MCF 10A (cell line): ENCODE measurements around the gene CNN2. TPM values are rescaled to one million over a fixed set of nuclear protein-coding genes. Genes with fewer than 3 reads are reported as not detected.

Experiments
- BruUV-seq: library from RNA; stranded (reverse); fragments of 400-500 nt; replicated peaks from 2 replicates; lab custom pipeline; 2021; lab: Mats Ljungman, UMichigan
- CTCF ChIA-PET: fragments of 300-600 bp; sonication (Branson Sonifier 250); formaldehyde crosslinking; extraction: SDS; loops from one replicate; lab custom pipeline; 2021; ENCODE audit warnings: antibody characterized with exemption, inconsistent platforms; lab: Yijun Ruan, JAX
- POLR2A ChIA-PET: fragments of 300-600, 350-650 bp; sonication (Branson Sonifier 250); formaldehyde crosslinking; extraction: SDS; loops from one replicate; lab custom pipeline; 2020; ENCODE audit warnings: antibody characterized with exemption, inconsistent platforms; lab: Yijun Ruan, JAX
- DNase-seq: peaks from one replicate; pipeline ENCODE4 v3.0.0-alpha.2; 2018; ENCODE audit not compliant: unreplicated experiment
- H3K27ac Mint-ChIP-seq: one replicate; pipeline ENCODE4 v1.8.0; 2022; ENCODE audit warnings: mild to moderate bottlenecking, low read depth, mixed read lengths; ENCODE audit not compliant: unreplicated experiment
- H3K27me3 Mint-ChIP-seq: one replicate; pipeline ENCODE4 v1.8.0; 2022; ENCODE audit warnings: mixed read lengths; ENCODE audit not compliant: insufficient read depth, unreplicated experiment
- H3K36me3 Mint-ChIP-seq: one replicate; pipeline ENCODE4 v1.8.0; 2022; ENCODE audit warnings: mild to moderate bottlenecking, moderate library complexity, mixed read lengths; ENCODE audit not compliant: insufficient read depth, unreplicated experiment
- H3K4me1 Mint-ChIP-seq: one replicate; pipeline ENCODE4 v1.8.0; 2022; ENCODE audit warnings: mixed read lengths; ENCODE audit not compliant: insufficient read depth, unreplicated experiment
- H3K4me3 Mint-ChIP-seq: one replicate; pipeline ENCODE4 v1.8.0; 2022; ENCODE audit warnings: mild to moderate bottlenecking, moderate library complexity, mixed read lengths; ENCODE audit not compliant: unreplicated experiment
- H3K9me3 Mint-ChIP-seq: one replicate; pipeline ENCODE4 v1.8.0; 2022; ENCODE audit warnings: mixed read lengths; ENCODE audit not compliant: unreplicated experiment
- CTCF ChIP-seq: fragments of 200-600 bp; IDR thresholded peaks from one replicate; pipeline ENCODE4 v1.8.0; 2022; ENCODE audit warnings: antibody characterized with exemption, mild to moderate bottlenecking; ENCODE audit not compliant: unreplicated experiment
- intact Hi-C: fragments of 100-400 bp; cut with micrococcal nuclease; formaldehyde crosslinking; loops from 2 replicates; pipeline ENCODE4 v1.14.1; 2022
- total RNA-seq: library from RNA; stranded (reverse); gene quantifications from 2 replicates; pipeline ENCODE4 v1.2.3, GENCODE V29; 2022

Gene CNN2
- total RNA-seq, 1 experiment from 2014 or later, result 166 TPM

DNA sequence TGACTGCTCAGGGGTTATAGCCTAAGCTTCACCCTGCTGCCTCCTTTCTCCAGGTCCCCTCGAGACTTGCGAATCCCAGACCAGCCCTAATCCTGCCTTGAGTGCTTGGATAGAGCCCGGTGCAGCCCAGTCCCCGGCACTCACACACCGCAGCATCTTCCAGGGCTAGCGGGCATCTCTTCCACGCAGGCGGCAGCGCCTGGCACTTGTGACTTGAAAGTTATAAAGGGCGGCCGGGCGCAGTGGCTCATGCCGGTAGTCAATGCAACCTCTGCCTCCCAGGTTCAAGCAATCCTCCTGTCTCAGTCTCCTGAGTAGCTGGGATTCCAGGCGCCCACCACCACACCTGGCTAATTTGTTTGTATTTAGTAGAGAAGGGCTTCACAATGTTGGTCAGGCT, 40.3 kb upstream of the CNN2 start:
- Mint-ChIP-seq H3K36me3 (peaks cover 41% of the 10 kb centered on the region), H3K27me3 (no peaks in the 10 kb centered on the region), H3K27ac (no peak overlapping the region), H3K9me3 (no peaks in the 10 kb centered on the region), H3K4me3 (no peak overlapping the region), H3K4me1 (peaks cover 11% of the 10 kb centered on the region)
- DNase-seq, result no peak
- ChIA-PET CTCF (interaction anchor here (5.6 kb wide), 1 partner anchor 63 kb away, joined by 83 read pairs; no protein-coding TSS in a partner anchor), POLR2A (interaction anchor here (0.6 to 2.8 kb wide), 3 partner anchors 11 to 131 kb away, joined by 3 to 32 read pairs (median 4); no protein-coding TSS in a partner anchor)
- no TSS peak for BruUV-seq
- no peak for TF ChIP-seq CTCF
- intact Hi-C loops, result loop anchor here (10.0 kb wide), 1 partner anchor 131 kb away; the partner anchor contains the start of genes CFD and ELANE

- no peak for DNase-seq
- Mint-ChIP-seq H3K4me3 (no peak overlapping the region), H3K27ac (no peak overlapping the region), H3K27me3 (no peaks in the 10 kb centered on the region), H3K4me1 (peaks cover 11% of the 10 kb centered on the region), H3K9me3 (no peaks in the 10 kb centered on the region), H3K36me3 (peaks cover 44% of the 10 kb centered on the region)
- intact Hi-C loops, result loop anchor here (10.0 kb wide), 1 partner anchor 133 kb away; the partner anchor contains the start of genes CFD and ELANE
- CTCF ChIA-PET, result interaction anchor here (0.9 kb wide), 1 partner anchor 11 kb away, joined by 3 read pairs; no protein-coding TSS in a partner anchor
- POLR2A ChIA-PET, result interaction anchor here (0.6 to 0.9 kb wide), 3 partner anchors 10 to 63 kb away, joined by 3 read pairs; no protein-coding TSS in a partner anchor
- TF ChIP-seq CTCF, result no peak
- no TSS peak for BruUV-seq
These were observed 38.3 kb upstream of the CNN2 start for GRCh38 chr19:988081-988480.

DNA sequence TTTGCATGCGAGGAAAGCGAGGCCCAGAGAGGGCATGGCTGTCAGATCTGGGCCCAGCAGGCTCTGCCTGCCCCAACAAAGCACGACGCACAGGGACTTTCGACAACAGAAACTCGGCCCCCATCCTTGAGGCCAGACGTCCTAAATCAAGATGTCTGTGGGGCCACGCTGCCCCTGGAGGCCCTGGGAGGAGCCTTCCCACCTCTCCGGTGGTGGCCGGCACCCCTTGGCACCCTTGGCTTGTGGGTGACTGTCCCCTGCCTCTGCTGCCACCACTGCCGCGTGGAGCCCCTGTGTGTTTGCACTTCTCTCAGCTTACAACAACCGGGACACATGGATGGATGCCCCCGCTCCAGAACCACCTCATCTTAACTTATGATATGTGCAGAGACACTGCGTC, 37.9 kb upstream of the CNN2 start:
- TF ChIP-seq CTCF, result no peak
- H3K9me3 Mint-ChIP-seq, result no peaks in the 10 kb centered on the region
- ChIA-PET POLR2A (interaction anchor here (0.6 to 0.9 kb wide), 4 partner anchors 10 to 75 kb away, joined by 3 read pairs; partner anchors contain the start of gene R3HDM4), CTCF (no interaction called here)
- H3K4me1 Mint-ChIP-seq, result peaks cover 11% of the 10 kb centered on the region
- H3K27me3 Mint-ChIP-seq, result no peaks in the 10 kb centered on the region
- peaks cover 48% of the 10 kb centered on the region for H3K36me3 Mint-ChIP-seq
- H3K4me3 Mint-ChIP-seq, result no peak overlapping the region
- H3K27ac Mint-ChIP-seq, result no peak overlapping the region
- intact Hi-C loops, result loop anchor here (10.0 kb wide), 1 partner anchor 134 kb away; the partner anchor contains the start of genes CFD and ELANE
- DNase-seq, result no peak
- no TSS peak for BruUV-seq

- Mint-ChIP-seq H3K36me3 (peaks cover 45% of the 10 kb centered on the region), H3K9me3 (no peaks in the 10 kb centered on the region), H3K27me3 (no peaks in the 10 kb centered on the region), H3K27ac (no peak overlapping the region), H3K4me1 (peaks cover 11% of the 10 kb centered on the region), H3K4me3 (no peak overlapping the region)
- ChIA-PET POLR2A (no interaction called here), CTCF (interaction anchor here (0.6 kb wide), 1 partner anchor 31 kb away, joined by 3 read pairs; no protein-coding TSS in a partner anchor)
- peak; percentile 21 for TF ChIP-seq CTCF
- BruUV-seq, result no TSS peak
- intact Hi-C loops, result loop anchor here (10.0 kb wide), 1 partner anchor 135 kb away; the partner anchor contains the start of genes CFD and ELANE
- no peak for DNase-seq
These were observed 36.9 kb upstream of the CNN2 start for GRCh38 chr19:989381-990081.
